HG03469 (cell line): ENCODE measurements around the gene SERINC5.
"Not testable (repeated sequence)": the region's sequence is repeated elsewhere in the genome, so short reads cannot be mapped to it uniquely, and the experiment has no call there.

Source experiments
- ATAC-seq: cut with Tn5 transposase; IDR thresholded peaks from one replicate; pipeline ENCODE4 v1.9.1; 2021; ENCODE audit warnings: mild to moderate bottlenecking, moderate library complexity, moderate number of reproducible peaks; ENCODE audit not compliant: unreplicated experiment

SERINC5 gene

GRCh38 chr5:80143491-80143890 is 112.4 kb downstream of the SERINC5 start:
- ATAC-seq = no peak

DNA sequence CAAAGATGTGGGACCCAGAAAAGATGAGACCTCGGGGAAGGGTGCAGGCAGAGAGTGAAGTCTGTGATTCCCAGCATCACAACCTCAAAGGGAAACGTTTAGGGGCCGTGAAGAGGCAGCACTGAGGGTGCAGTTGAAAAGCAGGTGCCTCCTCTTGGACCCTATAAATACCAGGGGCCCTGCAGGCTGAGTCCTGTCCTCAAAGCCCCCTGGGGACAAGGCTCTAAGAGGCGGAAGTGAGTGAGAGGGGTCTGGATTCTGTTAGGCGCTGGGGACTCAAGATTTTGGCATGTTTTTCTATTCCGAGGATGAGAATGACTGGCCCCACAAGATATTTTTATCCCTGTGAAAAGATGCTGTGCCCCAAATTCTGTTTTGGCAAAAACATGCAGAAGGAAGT is 112.9 kb downstream of the SERINC5 start:
- ATAC-seq = no peak

GRCh38 chr5:80141681-80142080 is 114.2 kb downstream of the SERINC5 start:
- no peak for ATAC-seq

- ATAC-seq = no peak
Measured at GRCh38 chr5:80141147-80141671, 114.6 kb downstream of the SERINC5 start.

GRCh38 chr5:80140496-80140895 is 115.4 kb downstream of the SERINC5 start:
- no peak for ATAC-seq

GRCh38 chr5:80139466-80139972 is 116.3 kb downstream of the SERINC5 start:
- no peak for ATAC-seq

GRCh38 chr5:80138486-80138885 is 117.4 kb downstream of the SERINC5 start:
- no peak for ATAC-seq

DNA sequence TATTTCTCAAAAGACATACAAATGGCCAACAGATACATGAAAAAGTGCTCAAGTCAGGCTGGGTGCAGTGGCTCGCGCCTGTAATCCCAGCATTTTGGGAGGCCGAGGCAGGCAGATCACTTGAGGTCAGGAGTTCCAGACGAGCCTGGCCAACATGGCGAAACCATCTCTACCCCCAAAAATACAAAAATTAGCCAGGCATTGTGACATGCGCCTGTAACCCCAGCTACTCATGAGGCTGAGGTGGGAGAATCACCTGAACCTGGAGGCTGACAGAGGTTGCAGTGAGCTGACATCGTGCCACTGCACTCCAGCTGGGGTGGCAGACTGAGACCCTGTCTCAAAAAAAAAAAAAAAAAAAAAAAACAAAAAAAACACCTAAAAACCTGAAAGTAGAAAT is 119.0 kb downstream of the SERINC5 start:
- not testable (repeated sequence) for ATAC-seq

- no peak for ATAC-seq
Measured at GRCh38 chr5:80134876-80135275, 121.0 kb downstream of the SERINC5 start.

- no peak for ATAC-seq
Measured at GRCh38 chr5:80129146-80129545, 126.7 kb downstream of the SERINC5 start.

- ATAC-seq = no peak
Measured at GRCh38 chr5:80128141-80128540, 127.7 kb downstream of the SERINC5 start.

DNA sequence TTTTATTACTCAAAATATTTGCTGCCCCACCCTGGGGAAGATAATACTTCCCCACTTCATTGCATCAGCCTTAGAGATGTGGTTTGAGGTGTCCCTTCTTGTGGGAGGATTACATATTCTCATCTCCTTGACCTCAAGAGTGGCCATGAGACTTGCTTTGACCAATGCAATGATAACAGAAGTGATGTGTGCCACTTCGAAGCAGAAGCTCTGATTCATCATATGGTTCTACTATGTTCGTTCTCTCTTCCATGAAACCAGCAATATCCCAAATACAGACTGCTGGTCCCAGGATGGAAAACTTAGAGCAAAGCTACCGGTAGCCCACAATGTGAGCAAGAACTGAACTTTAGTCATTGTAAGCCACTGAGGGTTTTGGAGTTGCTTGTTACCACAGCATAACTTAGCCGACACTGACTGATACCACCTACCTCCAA is 128.7 kb downstream of the SERINC5 start:
- ATAC-seq = no peak

GRCh38 chr5:80125962-80126480 is 129.8 kb downstream of the SERINC5 start:
- peak; percentile 51 for ATAC-seq

GRCh38 chr5:80125022-80125961 is 130.6 kb downstream of the SERINC5 start:
- peak; percentile 61 for ATAC-seq

GRCh38 chr5:80124121-80124918 is 131.5 kb downstream of the SERINC5 start:
- no peak for ATAC-seq

DNA sequence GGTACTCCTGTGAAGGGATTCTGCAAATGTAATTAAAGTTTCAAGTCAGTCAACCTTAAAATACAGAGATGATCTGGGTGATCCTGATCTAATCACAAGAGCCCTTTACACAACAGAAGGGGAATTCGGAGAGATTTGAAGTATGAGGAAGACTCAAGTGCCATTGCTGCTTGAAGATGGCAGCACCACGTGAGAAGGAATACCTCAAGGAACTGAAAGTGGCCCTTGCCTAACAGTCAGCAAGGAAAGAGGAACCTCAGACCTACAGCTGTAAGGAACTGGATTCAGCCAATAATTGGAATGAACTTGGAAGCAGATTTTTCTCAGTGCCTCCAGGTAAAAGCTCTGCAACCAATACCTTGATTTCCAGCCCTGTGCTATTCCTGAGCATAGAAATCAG is 133.3 kb downstream of the SERINC5 start:
- ATAC-seq = no peak

DNA sequence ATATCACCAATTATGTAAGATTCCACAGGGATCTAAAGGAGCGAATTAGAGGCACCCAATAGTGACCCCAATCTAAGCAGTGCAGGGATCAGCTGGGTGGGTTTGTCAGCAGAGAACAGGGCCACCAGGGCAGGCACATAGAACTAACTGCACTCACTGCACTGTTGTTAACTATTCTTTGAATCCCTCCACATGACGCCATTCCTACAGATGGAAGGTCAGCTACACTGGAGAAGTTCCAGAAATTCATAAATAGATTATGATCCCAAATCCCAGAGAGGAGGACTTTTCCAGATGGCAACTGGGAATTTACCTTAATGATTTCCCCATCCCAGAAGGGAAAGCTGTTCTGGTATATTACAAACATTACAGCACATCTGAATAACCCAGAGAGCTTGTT is 136.5 kb downstream of the SERINC5 start:
- no peak for ATAC-seq

- ATAC-seq = no peak
Measured at GRCh38 chr5:80117446-80117845, 138.4 kb downstream of the SERINC5 start.

DNA sequence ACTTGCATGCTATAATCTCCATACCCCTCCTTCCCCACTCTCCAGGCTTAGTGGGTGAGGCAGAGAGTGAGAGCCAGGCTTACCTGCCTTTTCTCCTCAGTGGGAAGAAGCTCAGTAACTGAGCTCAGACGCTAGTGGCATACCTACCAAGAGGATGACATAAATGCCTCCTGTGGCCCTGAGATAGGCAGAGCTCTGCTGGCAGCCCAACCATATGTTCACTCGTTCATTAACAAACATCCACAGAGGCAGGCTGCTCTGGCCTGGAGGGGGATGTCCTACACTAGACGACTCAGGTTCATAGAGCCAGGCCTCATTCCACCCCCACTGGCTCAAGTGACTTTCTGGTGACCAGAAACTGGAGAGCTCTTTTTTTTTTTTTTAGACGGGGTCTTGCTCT is 139.4 kb downstream of the SERINC5 start:
- ATAC-seq = no peak

DNA sequence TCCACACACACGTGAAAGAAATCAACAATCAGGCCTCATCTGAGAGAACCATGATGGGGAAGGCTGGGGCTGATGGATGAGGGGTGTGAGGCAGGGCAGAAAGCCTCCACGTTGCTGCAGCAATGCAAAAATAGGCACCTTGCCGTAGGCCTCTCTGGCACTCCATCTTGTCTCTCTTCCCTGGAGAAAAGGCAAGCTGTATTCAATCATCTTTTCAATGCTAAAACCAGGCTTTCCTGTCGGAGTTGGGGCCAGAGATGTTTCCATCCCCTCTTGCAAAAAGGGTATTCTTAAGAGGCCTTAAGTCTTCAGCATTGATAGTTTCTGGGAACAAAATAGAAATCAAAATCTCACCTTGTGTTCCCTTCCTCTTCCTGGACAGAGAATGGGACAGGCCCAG is 139.8 kb downstream of the SERINC5 start:
- no peak for ATAC-seq

DNA sequence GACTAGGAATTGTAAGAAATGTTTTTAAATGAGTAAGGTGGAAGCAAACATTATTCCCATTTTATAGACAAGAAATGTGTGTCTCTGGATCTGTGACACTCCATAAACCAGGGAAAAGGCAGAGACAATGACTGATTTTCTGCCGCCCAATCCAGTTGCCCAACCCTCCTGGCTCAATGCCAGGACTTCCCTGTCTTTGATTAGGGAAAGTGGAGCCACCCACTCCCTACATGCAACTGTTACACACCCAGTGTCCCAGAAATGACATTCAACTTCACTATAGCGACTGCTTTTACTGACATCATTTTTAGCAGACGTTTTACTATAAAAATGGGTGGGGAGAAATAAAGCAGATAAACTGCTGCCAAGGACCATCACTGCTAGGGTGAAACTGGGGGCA is 141.0 kb downstream of the SERINC5 start:
- no peak for ATAC-seq
